Measurements from ENCODE around the gene PAN2. TPM values are rescaled to one million over a fixed set of nuclear protein-coding genes. Genes with fewer than 3 reads are reported as not detected.

Gene PAN2
- total and polyA plus RNA-seq, 2 donors (not counting 3 experiments of a cell fraction or from before 2014, with no cell fraction given): 21.5 to 21.9 TPM

DNA sequence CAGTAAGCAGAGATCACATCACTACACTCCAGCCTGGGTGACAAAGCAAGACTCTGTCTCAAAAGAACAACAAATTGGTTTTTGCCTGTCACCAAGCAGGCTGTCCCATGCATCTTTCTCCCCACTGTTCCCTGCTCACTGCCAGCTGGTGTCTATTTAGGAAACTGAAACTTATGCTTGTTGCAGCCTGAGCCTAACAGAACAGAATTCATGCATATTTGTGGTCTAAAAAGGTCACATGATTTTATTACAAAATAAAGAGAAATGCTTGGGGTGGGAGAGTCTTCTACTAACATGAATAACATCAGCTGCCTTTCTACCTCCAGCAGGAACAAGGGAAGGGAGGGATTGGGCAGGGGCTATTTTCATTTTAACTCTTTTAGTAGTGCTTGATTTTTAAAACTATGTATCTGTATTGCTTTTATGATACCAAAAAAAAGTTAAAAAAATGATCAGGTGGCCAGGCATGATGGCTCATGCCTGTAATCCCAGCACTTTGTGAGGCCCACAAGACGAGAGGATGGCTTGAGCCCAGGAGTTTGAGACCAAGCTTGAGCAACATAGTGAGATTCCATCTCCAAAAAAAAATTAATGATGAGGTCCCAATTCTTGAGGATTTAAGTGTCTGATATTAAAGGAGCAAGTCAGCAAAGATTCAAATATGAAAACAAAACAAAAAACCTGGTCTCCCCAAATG, 25.2 kb upstream of the PAN2 start:
- peak overlapping the region; percentile 84 for H3K9ac ChIP-seq (replicated peaks; ENCODE audit: extremely low read depth, insufficient read depth, low read length)
- peak overlapping the region; percentile 98 for H3K4me2 ChIP-seq (ENCODE audit: insufficient read depth, low read length)
- FAIRE-seq: peak; percentile 67
- H3K4me3 ChIP-seq (replicated peaks in 1 of 3; ENCODE audit: insufficient read depth in 1 of 3, low read depth in 1 of 3, low read length in 3 of 3): peak overlapping the region; percentile 54 to 92 (median 74)
- H3K9me1 ChIP-seq (replicated peaks; ENCODE audit: control insufficient read depth, extremely low read depth, insufficient read depth, low read length): no peaks in the 10 kb centered on the region
- intact Hi-C loops (cut with micrococcal nuclease): no loop called here
- CTCF ChIA-PET: interaction anchor here (0.7 to 2.9 kb wide), 16 partner anchors 11 to 153 kb away, joined by 3 to 38 read pairs (median 4); partner anchors contain the start of genes CNPY2 and PAN2
- no peak overlapping the region for H2AFZ ChIP-seq (ENCODE audit: low read depth, low read length)
- no peaks in the 10 kb centered on the region for H3K9me3 ChIP-seq (replicated peaks; ENCODE audit: control insufficient read depth, insufficient read depth, low read length)
- H3K36me3 ChIP-seq (ENCODE audit: control insufficient read depth in 2 of 2, extremely low read depth in 1 of 2, insufficient read depth in 2 of 2, low read length in 2 of 2): peaks cover 7 to 20% of the 10 kb centered on the region in 2 experiments
- H3K27me3 ChIP-seq (ENCODE audit: control insufficient read depth in 2 of 2, insufficient read depth in 2 of 2, low read length in 2 of 2): no peaks in the 10 kb centered on the region
- dilution Hi-C loops (cut with MboI; ENCODE audit: extremely low pct_ligation_motif_present, low sequenced_read_pairs): no loop called here
- H3K4me1 ChIP-seq (ENCODE audit: control insufficient read depth, extremely low read depth, insufficient read depth, low read length): peaks cover 14% of the 10 kb centered on the region
- no peak for DNase-seq (ENCODE audit: low read depth, low spot score)
- no peaks in the 10 kb centered on the region for H4K20me1 ChIP-seq (replicated peaks; ENCODE audit: control insufficient read depth, extremely low read depth, insufficient read depth, low read length)
- H3K79me2 ChIP-seq (ENCODE audit: control insufficient read depth, insufficient read depth, low read length): peaks cover 10% of the 10 kb centered on the region
- no peak overlapping the region for H3K27ac ChIP-seq (ENCODE audit: insufficient read depth, low read depth, low read length)
- TF ChIP-seq POLR2A (IDR thresholded peaks at IDR 0.05; ENCODE audit: low read depth, low read length): no peak
- POLR2A ChIA-PET: interaction anchor here (1.2 to 1.7 kb wide), 2 partner anchors 16 to 43 kb away, joined by 8 read pairs; partner anchors contain the start of gene CNPY2
- no TSS peak for BruUV-seq (replicated peaks)

DNA sequence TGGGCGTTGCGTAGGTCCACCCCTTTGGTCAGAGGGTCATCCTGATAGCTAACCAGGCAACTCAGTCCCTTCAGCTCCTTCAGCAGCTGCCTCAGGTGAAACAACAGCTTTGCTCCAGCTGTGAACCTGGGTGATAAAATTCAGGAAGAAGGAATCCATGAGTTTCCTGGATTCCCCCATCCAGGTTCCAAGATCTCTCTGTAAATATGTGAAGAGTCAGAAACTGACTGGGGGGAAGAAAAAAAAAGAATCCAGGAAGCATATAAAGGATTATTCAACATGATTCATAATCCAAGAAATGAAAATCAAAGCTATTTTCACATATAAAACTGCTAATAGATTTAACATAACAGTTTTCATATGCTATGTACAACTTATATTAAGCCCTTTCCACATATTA, 17.5 kb upstream of the PAN2 start:
- no TSS peak for BruUV-seq (replicated peaks)
- dilution Hi-C loops (cut with MboI; ENCODE audit: extremely low pct_ligation_motif_present, low sequenced_read_pairs) (no loop called here), intact Hi-C loops (cut with micrococcal nuclease) (no loop called here)
- H3K27ac ChIP-seq (ENCODE audit: insufficient read depth, low read depth, low read length): no peak overlapping the region
- no peak for DNase-seq (ENCODE audit: low read depth, low spot score)
- no peak for FAIRE-seq
- H3K4me2 ChIP-seq (ENCODE audit: insufficient read depth, low read length): no peak overlapping the region
- no peaks in the 10 kb centered on the region for H3K9me3 ChIP-seq (replicated peaks; ENCODE audit: control insufficient read depth, insufficient read depth, low read length)
- POLR2A ChIA-PET: no interaction called here
- H3K79me2 ChIP-seq (ENCODE audit: control insufficient read depth, insufficient read depth, low read length): no peaks in the 10 kb centered on the region
- CTCF ChIA-PET: interaction anchor here (1.0 to 1.6 kb wide), 3 partner anchors 9 to 93 kb away, joined by 3 to 6 read pairs (median 4); partner anchors contain the start of genes ANKRD52 and STAT2
- H3K36me3 ChIP-seq (ENCODE audit: control insufficient read depth in 2 of 2, extremely low read depth in 1 of 2, insufficient read depth in 2 of 2, low read length in 2 of 2): peaks cover 23 to 54% of the 10 kb centered on the region in 2 experiments
- H3K4me1 ChIP-seq (ENCODE audit: control insufficient read depth, extremely low read depth, insufficient read depth, low read length): no peaks in the 10 kb centered on the region
- H3K9me1 ChIP-seq (replicated peaks; ENCODE audit: control insufficient read depth, extremely low read depth, insufficient read depth, low read length): no peaks in the 10 kb centered on the region
- TF ChIP-seq, protein P1, sequence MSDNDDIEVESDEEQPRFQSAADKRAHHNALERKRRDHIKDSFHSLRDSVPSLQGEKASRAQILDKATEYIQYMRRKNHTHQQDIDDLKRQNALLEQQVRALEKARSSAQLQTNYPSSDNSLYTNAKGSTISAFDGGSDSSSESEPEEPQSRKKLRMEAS (IDR thresholded peaks at IDR 0.05; ENCODE audit: insufficient read depth, insufficient read length): no peak
- TF ChIP-seq POLR2AphosphoS5 (IDR thresholded peaks at IDR 0.05; ENCODE audit: insufficient read depth, low read depth, low read length) (no peak), FOS (IDR thresholded peaks at IDR 0.05; ENCODE audit: borderline replicate concordance, insufficient read depth, low read length) (no peak), POLR2A (IDR thresholded peaks at IDR 0.05; ENCODE audit: low read depth, low read length) (no peak), GATA2 (IDR thresholded peaks at IDR 0.05; ENCODE audit: insufficient read depth, insufficient read length, low read depth, low read length) (no peak), JUN (IDR thresholded peaks at IDR 0.05; ENCODE audit: borderline replicate concordance, insufficient read depth, insufficient read length, low read depth) (no peak), MYC (IDR thresholded peaks at IDR 0.05; ENCODE audit: low read depth, low read length) (no peak), EZH2 (IDR thresholded peaks at IDR 0.05; ENCODE audit: borderline replicate concordance, low read depth, low read length, severe bottlenecking) (no peak)
- TF ChIP-seq, protein P2, sequence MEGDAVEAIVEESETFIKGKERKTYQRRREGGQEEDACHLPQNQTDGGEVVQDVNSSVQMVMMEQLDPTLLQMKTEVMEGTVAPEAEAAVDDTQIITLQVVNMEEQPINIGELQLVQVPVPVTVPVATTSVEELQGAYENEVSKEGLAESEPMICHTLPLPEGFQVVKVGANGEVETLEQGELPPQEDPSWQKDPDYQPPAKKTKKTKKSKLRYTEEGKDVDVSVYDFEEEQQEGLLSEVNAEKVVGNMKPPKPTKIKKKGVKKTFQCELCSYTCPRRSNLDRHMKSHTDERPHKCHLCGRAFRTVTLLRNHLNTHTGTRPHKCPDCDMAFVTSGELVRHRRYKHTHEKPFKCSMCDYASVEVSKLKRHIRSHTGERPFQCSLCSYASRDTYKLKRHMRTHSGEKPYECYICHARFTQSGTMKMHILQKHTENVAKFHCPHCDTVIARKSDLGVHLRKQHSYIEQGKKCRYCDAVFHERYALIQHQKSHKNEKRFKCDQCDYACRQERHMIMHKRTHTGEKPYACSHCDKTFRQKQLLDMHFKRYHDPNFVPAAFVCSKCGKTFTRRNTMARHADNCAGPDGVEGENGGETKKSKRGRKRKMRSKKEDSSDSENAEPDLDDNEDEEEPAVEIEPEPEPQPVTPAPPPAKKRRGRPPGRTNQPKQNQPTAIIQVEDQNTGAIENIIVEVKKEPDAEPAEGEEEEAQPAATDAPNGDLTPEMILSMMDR (IDR thresholded peaks at IDR 0.05; ENCODE audit: extremely low read depth in 1 of 2, insufficient read depth in 1 of 2, low read depth in 1 of 2, low read length in 2 of 2): no peak
- H2AFZ ChIP-seq (ENCODE audit: low read depth, low read length): no peak overlapping the region
- no peaks in the 10 kb centered on the region for H3K27me3 ChIP-seq (ENCODE audit: control insufficient read depth in 2 of 2, insufficient read depth in 2 of 2, low read length in 2 of 2)
- H3K9ac ChIP-seq (replicated peaks; ENCODE audit: extremely low read depth, insufficient read depth, low read length): no peak overlapping the region
- H4K20me1 ChIP-seq (replicated peaks; ENCODE audit: control insufficient read depth, extremely low read depth, insufficient read depth, low read length): no peaks in the 10 kb centered on the region
- H3K4me3 ChIP-seq (replicated peaks in 1 of 3; ENCODE audit: insufficient read depth in 1 of 3, low read depth in 1 of 3, low read length in 3 of 3): no peak overlapping the region
